GM18867 (cell line): ENCODE data around the gene RPS2.
"Not testable (repeated sequence)": the region's sequence is repeated elsewhere in the genome, so short reads cannot be mapped to it uniquely, and the experiment has no call there.

Source experiments
- ATAC-seq: cut with Tn5 transposase; IDR thresholded peaks from one replicate; pipeline ENCODE4 v1.9.1; 2021; ENCODE audit warnings: mild to moderate bottlenecking, moderate library complexity; ENCODE audit not compliant: unreplicated experiment

The RPS2 gene

DNA sequence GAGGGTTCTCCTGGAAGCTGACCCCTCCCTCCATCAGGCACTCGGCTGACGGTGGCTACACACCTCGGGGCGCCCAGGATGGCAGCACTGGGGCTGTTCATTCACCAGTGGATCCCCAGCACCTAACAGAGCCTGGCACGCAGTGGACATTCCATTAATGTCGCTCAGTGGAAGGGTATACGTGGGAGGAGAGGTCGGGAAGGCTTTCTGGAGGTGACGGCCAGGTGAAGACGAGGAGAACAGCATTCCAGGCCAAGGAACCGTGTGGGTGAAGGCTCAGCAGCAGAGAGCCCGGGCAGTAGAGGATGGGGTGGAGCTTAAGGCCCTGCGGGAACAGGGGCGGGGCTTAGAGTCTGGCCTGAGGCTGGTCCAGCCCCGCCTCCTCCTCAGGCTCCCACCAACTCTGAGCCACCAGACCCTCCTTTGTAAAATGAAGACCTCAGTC is 43.9 kb downstream of the RPS2 start:
- ATAC-seq: no peak

DNA sequence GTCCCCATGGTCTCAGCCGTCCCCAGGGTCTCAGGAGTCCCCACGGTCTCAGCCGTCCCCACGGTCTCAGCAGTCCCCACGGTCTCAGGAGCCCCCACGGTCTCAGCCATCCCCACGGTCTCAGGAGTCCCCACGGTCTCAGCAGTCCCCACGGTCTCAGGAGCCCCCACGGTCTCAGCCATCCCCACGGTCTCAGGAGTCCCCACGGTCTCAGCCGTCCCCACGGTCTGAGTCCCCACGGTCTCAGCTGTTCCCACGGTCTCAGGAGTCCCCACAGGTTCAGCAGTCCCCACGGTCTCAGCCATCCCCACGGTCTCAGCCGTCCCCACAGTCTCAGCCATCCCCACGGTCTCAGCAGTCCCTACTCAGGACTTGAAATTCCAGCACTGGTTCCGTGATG is 44.5 kb downstream of the RPS2 start:
- not testable (repeated sequence) for ATAC-seq

DNA sequence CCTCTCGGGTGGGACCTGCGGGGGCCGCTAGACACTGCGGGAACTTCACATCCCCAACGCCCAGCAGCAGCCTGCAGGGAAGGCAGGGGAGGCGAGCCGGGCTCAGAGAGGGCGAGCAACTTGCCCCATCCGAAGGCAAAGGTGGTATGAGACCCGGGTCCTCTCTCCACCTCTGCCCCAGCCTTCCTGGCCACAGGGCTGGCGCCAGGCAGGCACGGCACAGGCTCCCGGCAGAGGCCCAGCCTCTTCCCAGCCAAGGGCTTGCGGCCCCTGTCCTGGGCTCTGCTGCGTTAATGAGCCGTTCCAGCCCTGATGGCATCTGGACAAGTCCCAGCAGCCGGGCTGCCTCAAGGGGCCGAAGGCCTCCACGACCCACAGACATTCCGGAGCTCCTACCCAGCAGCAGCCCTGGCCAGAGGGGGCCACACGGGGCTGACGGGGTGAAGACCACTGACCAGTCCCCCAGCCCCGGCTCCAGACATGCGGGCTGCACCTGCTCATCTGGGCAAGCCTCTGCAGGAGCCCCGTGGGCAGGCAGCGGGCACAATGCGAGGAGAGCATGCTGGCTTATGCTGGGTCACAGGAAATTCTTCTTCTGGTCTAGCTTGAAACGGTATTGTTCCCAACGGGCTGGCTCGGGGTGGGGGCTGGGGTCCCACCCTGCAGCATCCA is 45.2 kb downstream of the RPS2 start:
- no peak for ATAC-seq

DNA sequence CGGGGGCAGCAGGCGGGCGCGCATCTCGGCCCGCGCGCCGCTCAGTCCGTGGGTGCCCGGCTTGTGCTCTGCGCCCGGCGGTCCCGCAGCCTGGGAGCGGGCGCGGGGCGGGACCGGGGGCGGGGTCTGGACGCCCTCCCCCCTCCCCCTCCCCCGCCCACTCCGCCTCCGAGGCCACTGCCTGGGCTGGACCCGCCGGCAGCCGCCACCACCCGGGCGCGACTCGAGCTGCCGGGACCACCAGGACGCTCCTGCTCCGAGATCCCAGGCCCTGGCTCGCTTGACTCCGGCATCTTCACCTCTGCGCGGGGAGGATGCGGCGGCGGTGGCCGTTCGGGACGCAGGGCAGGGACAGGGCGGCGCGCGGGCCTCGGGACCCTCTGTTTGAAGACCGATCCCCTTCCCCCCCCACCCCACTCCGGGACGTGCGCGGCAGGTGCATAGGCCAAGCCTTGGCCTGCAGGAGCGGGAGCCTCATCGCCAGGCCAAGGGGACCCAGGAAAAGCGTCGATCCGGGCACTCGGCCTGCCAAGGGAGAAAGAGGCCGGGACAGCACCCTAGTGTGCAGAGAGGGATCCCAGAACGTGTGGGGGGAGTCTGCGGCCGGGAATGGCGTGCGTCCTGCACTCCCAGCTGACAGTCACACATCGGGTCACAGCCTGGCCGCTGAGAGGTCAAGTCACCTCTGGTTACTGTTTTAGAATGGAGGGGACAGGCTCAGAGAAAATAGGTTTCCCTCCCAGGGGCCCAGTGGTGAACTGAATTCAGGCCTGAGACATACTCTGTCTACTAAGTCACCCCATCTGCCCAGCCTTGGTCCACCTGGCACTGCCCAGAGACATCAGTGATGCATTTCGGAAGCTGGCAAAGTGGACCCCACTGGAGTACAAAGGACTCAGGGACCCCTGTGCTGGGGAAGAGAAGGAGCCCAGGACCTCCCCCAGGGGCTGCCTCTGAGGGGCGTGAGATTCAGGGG is 46.0 kb downstream of the RPS2 start, which contains the start of gene HS3ST6:
Gene HS3ST6, minus strand, starts transcription at position 65 of the 976 bp plus-strand sequence. CDS start 92 bp downstream, outside the sequence.
- ATAC-seq: no peak

DNA sequence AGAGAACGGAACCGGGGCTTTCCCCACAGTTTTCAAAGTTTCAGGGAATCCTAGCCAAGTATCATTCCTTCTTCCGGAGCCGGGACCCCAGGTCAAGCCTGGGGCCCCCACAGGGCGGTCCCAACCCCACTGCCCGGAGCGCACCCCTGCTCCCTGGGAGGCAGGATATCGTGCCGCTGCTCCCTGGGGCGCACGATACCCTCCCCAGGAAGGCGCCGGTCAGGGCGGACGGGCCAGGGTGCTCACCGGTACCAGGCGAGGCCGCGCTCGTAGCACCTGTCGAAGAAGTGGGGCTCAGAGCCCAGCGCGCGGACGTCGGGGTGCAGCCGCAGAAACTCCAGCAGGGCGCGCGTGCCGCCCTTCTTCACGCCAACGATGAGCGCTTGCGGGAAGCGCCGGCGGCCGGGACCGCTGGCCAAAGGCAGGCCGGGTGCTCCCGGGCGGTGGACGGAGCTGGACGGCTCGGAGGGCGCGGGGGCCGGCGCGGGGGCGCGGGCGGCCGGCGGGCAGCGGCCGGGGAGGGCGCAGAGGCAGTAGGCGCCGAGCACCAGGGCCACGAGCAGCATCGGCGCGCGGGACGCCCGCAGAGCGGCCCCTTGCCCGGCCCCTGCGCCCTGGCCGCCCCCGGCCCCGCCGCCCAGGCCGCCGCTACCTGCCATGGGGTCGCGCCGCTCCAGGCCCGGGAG is 46.8 kb downstream of the RPS2 start:
- ATAC-seq: no peak

DNA sequence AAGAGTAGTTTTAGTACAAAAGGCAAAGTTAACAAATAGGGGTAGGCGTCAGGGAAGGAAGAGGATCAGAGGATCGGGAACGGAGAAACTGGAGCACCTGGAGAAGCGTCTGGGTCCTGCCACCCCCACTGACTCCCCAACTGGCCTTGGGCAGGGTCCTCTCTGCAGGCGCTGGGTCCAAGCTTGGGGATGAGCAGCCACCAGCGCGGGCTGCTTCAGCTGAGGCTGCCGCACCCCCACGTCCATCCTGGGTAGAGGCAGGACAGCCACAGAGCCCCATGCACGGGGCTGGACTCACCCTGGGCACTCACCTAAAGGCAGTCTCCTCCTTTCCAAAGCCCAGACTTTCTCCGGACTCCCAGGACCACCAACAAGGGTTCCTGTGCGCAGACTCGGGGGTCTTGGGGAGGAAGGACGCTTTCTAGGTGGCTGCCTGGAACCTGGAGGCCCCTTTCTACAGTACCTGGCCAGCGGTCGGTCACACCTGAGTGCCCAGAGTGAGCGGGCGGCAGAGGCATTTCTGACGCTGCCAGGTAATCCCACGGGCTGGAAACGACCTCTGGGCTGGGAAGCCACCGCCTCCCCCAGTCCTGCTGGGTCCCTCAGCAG is 47.5 kb downstream of the RPS2 start:
- ATAC-seq: no peak

DNA sequence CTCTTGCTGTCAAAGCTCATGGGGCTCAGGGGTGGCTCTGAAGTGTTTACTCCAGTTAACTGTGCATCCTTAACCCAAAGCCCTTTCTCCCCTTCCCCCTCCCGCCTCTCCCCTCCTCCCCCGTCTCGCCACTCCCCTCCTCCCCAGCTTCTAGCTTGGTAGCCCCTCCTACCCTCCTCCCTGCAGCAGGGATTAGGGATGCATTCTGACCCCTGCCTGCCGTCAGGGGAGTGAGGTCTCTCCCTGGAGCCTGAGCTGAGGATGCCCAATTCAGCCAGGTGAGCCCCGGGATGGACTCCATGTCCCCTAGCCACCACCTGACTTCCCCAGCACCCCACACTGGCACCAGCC is 48.0 kb downstream of the RPS2 start:
- no peak for ATAC-seq

DNA sequence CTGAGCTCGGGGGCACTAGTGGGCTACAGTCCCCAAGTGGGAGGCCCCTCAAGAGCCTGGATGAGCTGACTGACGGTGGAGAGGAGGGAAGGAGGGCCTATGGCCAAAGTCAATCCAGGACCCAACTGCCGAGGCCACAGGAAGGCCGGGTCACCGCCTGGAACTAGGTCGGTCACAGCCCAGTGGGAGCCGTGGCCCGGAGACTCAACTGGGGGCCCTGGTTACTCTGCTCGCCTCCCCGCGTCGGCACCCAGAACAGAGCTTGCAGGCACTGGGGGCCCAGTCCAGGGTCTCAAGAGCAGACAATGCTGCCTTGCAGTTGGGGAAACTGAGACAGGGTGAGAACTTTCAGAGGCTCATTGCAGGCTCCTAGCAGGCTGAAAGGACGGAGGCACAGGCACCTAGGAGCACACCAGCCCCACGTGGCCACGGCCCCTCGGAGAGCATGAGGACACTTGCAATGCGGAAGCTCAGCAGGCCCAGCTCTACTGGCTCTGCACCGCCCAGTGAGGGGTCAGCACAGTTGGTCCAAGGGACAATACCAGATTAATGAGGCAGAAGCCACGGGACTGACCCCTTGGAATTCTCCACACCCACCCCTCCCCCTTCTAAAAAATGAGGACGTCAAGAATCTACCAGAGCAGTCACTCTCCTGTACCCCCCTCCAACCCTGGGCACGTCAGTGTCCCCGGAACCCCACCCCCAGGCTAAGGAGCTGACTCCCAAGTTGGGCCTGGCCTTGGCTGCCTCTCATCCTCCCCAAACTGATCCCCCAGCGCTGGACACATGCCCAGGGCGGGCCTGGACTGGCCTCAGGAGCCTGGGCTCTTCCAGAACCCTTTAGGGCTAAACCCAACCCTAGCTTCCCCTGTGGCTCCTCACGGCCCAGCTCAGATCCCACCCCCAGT is 48.6 kb downstream of the RPS2 start:
- ATAC-seq: no peak

DNA sequence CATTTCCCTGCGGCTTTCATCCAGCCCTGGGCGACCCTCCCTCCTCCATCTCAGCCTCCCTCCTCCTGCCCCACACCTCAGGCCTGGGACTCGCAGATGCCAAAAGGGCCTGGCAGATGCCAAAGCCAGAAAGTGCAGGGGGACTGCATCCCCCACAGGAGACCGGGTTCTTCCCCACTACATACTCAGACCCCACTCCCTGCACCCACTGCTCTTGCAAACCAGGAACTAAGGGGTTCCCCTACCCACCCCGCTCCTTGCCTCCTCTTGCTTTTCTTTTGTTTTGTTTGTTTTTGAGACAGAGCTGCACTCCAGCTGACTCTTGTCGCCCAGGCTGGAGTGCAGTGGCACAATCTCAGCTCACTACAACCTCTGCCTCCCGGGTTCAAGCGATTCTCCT is 49.6 kb downstream of the RPS2 start:
- ATAC-seq: no peak

DNA sequence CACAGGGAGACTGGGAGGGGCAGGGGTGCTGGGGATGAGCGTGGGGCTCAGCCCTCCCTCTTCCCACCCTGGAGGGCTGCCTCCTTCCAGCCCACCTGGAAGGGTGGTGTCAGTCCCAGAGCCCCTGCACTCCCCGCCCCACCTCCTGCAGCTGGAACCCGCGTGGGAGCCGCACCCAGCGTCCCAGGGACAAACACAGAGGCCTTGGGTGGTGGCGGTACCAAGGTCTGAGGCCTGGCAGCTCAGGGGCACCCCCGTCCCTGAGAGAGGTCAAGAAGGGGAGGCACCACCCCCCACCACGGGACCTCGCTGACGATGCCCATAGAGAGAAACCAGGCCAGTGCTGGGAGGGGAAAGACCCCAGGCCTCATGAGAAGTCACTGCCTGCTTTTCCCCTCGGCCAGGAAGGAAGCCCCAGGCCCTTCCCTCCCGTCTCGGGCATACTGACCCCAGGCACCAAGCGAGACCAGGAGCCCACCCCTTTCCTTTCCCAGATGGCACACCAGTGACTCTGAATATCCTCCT is 50.5 kb downstream of the RPS2 start:
- ATAC-seq: no peak

DNA sequence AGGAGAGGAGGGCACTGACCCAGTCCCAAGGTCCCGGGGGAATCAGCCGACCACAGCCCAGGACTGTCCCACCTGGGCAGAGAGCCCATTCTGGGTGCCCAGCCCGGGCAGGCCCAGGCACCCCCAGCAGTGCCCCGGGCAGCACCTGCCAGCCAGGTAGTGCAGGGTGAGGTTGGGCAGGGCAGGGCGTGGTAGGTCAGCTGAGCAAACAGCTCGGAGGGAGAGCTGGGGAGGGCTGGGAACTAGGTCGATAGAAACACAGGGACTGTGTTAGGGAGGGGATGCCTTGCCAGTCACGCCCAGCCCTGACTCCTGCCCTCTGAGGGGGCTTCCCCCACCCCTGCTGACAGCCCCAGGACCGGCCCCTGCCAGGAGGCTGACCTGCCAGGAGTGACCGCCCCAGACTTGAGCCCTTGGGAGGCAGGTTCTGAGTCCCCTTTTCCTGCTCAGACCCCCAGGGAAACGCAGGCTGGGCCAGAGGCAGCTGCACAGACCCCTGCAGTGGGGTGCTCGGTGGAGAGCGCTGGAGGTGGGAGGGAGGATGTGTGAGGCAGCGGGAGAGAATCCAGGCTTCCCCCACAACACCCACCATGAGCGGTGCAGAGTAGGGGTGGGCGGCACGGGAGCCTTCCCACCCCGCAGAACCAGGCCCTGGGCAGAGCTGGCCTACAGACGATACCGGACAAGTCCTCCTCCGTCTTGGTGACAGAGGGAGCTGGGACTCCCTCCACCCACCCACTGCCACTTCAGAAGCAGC is 51.1 kb downstream of the RPS2 start:
- ATAC-seq: no peak

DNA sequence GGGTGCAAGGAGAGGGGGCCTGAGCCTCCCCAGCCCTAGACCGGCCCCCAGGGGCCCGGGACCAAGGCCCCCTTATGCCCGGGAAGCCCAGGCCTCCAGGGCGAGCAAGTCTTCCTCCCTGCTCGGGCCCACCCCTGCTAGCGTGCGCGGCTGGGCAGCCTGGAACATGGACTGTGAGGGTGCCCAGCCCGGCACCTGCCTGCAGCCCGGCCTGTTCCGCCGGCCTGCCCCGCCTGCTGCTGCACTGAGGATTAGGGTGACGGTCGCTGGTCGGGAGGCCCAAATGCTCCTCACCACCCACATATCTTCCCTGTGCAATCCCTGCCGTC is 52.4 kb downstream of the RPS2 start:
- ATAC-seq: no peak
